CD4-positive, alpha-beta T cell treated with Interleukin-21 for 1 hour (primary cell): Measurements from ENCODE around the gene LRMDA.
"Not testable (repeated sequence)": the region's sequence is repeated elsewhere in the genome, so short reads cannot be mapped to it uniquely, and the experiment has no call there.

Source experiments
- DNase-seq: peaks from one replicate; pipeline ENCODE4 v3.0.0-alpha.2; 2020

Gene LRMDA

DNA sequence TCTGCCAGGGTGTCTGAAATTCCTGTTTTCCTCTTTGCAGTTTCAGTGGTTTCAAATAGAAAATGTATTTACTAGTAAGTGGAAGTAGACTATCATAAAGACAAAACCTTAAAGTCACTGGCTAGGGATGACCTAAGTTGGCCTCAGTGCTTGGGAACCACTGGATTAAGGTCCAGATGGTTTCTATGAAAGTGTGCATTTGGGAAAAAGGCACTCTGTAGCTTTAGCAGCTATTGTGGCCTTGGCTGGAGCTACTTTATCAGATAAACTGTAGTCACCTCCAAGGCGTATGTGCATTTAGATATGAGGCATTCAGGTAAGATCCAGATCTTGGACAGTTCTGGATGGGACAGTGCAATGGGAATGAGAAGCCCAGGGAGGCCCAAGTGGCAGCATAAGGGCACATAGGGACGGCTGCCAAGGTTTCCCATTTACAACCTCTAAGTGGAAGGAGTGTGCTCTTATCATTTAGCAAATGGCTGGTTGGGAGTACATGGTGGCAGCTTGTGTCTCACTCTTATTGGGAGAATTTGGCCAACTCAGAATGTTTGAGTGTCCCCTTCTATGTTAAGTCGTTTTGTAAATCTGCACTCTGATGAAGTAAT lies 185.6 kb downstream of the LRMDA start:
- DNase-seq: no peak

DNA sequence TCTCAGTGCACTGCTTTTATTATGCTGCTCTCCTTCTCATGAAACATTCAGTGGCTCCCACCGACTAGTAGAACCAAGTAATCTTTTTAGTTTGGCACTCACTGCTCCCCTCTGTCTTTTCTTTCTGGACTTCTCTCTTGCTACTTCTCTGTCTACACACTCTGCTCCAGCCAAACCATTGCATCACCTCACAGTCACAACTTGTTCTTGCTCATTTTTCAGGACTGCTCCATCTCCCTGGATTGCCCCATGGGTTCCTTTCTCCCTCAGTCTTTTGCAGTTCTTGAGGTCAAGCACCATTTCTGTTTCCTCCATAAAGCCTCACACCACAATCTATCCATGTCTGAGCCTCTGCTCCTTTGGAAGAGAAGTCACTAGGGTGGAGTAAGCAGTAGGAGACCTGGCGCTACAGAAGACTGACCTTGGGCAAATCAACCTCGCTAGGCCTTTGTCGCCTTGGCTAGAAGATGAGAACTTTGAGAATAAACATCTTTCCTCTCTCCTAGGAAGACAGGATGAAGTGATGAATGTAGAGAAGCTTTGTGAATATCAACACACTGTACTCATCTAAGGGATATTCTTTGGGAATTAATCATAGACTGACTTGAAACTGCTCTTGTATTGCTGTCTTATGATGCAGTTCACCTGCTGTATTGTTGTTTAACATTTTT lies 186.2 kb downstream of the LRMDA start:
- DNase-seq: no peak

DNA sequence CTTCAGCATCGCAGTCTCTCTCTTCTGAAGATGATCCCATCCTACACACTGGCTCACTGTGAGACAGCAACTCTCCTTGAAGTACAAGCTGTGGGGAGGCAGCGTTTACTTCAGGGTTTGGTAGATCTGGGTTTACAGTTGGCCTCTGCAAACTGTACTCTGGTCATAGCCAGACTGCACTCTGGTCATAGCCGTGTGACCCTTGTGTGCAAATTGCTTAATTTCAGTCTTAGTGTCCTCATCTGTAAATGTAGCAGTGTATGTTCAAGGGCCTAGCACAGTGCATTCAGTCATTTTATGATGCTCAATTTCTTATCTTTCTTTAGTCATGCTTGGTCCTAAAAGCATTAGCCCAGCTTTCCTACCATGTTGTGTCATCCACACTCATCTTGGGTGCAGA lies 188.2 kb downstream of the LRMDA start:
- DNase-seq: no peak

DNA sequence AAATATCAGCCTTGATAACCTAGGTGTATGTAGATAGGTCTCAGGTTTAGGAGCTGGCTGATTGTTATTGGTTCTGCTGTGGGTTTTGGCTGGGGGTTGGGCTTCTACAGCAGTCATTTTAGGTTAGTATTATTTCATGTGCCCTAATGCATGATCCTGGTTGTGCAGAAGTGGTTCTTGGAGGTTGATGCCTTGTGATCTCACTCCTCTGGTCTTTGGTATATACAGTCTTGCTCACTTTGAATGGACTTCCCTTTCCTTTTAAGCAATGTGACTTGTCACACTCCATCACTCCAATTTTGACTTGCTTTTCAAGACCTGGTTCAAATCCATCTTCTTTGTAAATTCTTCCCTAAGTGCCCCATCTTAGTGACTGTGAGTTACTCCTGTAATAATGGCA lies 188.9 kb downstream of the LRMDA start:
- DNase-seq: no peak

DNA sequence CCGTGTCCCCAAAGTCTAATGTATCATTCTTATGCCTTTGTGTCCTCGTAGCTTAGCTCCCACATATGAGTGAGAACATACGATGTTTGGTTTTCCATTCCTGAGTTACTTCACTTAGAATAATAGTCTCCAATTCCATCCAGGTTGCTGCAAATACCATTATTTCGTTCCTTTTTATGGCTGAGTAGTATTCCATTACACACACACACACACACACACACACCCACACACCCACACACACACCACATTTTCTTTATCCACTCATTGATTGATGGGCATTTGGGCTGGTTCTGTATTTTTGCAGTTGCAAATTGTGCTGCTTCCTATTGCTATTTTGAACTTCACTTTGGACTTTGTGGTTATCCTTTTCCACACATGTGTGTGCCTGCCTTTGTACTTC lies 189.6 kb downstream of the LRMDA start:
- not testable (repeated sequence) for DNase-seq

DNA sequence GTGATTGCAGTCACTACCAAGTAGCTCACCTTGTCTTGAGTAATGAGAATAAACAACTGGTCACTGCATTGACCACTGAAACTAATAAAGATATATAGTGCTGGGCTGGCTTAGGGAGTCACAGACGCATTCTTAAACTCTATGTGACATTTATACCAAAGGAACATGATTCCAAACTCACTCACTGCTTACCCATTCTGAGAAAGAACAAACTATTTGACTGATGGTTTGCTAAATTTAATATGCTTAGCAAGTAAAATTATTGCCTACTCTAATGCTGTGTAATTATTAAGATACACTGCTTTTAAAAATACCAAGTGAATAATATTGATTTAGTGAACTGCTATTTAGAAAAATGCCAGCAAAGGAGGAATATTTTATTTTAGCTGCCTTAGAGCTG lies 191.1 kb downstream of the LRMDA start:
- DNase-seq: no peak

DNA sequence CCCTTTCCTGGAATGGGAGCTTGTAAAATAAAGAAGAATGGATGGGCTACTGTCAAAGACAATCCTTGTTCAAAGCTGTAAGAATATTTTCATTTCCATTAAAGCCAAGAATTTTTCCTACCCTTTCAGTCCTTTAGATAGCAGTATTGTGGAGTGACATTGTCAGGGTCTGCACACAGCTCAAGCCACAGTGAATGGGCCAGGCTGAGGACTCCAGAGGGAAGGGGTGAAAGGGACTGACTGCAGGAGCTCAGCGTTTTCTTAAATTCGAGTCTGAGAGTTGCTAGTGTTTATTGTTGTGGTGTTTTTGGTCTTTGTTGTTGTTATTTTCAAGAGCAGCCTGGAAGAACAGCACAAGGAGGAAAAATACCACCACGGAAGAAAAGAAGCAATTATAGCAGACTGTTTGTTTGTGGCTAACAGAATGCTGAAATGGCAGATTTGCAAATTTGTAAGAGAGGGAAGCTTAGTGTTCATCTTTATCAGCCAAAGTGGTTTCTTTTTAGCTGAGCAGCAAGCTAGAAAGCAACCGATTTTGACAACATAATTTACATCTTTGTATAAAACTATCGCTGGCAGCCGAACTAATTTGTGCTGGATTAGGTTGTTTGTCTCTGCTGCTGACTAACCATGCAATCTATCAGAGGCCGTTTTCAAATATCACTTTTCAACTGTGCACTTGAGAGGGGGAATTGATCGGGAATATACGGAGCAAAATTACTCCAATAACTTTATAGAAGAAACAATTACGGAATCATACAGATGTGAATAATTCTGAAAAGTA lies 192.1 kb downstream of the LRMDA start:
- DNase-seq: no peak

DNA sequence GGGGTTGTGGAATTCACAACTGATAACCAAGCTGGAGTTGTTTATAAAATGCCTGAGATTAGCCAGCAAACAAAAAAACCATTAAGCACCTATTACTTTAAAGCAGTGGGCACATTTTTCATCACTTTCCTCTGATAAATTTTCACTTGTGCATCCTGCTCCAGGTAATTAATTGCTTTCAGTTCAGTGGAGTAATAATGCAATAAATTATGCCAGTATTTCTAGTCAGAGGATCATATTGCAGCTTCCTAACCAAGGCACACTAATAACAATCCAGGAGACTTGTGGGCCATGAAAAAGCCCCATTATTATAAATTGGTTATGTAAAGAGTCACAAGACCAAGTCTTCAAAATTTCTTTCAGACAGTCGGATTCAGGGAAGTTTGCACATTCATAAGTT lies 193.2 kb downstream of the LRMDA start:
- DNase-seq: no peak

DNA sequence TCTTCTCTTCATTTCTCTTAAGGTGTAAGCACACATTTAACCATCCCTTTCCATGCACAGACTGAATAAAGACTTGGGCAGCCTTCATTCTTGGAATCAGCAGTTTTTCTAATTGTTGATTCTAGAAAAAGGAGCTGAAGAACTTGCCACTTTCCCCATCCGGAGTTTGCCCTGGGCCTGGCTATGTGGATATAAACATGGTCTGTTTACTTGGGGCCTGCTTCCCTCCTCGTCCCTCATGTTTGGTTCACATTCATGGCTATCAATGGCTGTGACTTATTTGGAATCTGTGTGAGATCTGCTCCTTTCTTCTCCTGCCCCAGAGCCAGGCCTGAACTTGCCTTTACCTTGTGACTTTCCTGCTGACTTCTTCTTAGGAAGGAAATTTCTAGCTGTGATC lies 199.3 kb downstream of the LRMDA start:
- no peak for DNase-seq

DNA sequence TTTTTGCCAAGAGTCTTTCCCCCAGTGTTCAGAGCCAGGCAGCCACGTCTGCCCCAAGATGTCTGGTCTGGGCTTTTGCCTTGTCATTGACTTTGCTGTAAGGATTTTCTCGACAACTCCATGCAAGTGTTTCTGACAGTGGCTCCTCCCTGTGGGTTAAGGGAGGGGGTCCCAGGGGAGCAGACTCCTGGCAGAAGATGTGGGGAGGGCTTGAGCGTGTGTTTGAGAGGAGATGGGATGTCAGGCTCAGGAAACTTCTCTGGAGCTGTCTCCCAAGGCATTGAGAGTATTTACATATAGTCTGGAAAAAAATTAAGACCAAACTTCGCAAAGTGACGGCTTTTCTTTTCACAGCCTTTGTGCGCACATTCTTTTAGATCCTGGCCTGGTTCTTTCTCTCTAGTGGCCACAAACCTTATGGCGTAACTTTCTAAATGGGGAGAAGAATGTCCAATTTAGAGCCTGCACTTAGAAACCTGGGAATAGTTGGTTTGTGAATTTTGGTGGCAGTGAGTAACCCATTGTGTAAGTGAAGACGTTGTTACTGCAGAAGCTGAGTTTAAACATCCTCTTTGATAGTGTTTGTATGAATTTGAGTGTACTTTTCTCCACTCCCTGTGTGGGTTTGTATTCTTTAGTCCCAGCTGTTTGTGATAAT lies 201.5 kb downstream of the LRMDA start:
- no peak for DNase-seq

DNA sequence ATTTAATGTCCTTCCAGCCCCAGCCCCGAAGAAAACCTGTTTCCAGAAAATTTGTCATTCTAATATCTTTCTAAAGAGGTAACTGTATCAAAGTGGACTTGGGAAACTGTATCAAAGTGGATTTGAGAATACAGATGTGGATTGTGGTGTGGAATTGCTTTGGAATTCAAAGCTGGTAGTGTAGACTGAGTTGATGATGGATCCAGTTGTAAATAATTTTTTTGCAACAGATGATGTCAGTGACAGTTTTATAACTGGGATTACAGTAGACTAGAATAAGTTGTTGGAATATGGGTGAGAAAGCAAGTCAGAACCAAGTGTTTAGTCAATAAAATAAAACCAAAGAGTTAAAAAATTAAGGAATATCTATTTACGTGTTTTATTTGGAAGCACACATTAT lies 202.1 kb downstream of the LRMDA start:
- DNase-seq: no peak

DNA sequence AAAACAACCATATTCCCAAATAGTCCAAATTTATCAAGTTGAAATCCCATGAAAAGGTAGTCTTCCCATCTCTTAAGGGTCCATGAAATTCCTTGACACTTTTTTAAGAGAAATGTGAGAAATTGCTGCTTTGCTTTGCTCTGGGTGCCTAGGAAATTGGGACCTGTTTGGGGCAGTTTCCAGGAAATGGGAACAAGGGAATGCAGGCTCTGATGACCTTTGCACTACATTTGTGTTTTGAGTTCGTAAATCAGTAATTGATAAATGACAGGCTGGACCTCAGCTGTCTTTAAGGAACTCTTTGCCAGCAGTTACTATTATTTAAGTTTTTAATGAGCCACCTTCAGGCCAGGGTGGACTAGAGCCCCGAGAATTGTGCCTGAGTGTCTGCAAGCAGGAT lies 203.5 kb downstream of the LRMDA start:
- DNase-seq: no peak

DNA sequence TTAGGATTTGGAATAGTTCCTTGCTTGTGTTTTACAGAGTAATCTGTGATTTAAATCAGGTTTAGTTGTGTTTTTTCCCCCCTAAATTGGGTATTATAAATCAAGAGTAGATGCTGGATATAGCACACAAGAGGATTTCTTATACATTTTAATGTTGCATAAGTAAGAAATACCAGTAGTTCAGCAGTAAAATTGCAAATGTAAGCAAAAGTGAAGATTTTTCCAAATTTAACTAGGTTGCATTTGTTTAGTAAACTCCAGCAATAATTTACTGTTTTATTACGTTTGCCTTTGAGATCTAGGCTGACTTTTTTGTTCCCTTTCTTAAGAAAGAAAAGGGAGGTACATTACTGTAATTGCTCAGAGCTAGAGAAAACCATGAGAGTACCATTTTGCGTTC lies 207.3 kb downstream of the LRMDA start:
- no peak for DNase-seq

DNA sequence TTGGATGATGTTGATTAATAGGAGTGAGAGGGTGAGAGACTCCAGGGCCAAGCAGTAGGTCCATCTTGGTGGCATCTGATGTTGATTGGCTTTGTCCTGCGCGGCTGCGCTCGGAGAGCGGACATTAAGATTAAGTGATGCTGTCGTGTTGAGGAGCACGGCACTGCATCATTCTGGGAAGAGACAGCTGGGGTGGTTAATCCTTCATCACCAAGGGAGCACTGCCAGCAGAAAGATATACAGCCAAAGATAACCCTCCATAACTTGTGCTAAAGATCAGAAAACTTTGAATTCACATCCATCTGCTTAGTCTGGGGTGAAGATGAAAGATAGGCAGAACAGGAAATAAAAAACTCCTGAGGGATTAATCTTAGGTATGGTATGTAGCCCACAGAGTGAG lies 208.3 kb downstream of the LRMDA start:
- no peak for DNase-seq

DNA sequence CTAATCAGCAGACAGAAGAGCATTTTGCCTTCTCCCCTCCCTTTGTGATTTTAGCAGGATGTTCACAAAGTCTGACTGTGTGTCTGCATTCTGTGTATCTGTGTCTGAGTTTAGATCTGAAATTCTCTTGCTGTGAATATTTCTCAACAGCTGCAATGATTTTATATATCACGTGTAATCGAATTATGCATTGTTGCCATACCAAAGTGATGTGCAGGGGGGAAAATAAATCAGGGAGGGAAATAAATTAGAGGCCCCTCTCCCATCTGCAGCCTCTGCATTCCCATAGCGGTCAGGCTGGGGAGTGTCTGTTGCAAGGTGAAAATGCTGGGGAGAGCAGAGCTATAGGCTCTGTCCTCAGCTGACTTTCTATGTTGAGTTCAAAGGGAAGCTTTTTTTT lies 209.0 kb downstream of the LRMDA start:
- DNase-seq: no peak

DNA sequence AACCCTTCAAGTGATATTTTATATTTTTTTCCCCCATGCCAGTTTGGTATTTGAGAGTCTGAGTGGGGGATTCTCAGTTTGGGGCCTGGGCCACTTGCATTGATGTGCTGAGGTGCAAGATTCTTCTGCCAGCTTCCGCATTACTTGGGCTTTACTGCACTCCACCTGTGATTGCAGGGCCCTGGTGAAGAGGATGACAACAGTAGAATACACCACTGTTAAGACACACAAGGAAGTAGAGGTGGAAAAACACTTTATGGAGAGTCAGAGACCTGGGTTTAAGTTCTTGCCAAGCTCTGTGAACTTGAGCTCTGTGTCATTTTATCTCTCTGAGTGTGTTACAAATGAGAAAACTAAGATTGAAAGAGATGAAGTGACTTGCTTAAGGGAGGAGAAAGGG lies 209.4 kb downstream of the LRMDA start:
- no peak for DNase-seq

DNA sequence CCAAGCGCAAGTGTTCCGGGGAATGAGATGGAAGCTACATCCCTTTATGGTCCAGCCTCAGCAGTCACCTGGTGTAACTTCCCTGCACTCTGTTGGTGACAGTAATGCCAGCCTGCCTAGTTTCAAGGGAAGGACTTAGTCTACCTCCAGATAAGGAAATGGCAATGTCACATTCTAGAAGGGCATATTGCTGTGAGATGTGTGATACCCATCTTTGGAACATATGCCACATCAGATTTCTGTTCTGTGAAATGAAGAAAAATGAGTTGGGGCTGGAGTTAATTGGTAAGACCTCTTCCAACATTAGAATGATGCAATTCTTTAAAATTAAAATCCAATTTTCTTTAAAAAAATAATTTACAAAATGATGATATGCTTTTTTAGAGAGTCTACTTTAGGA lies 212.0 kb downstream of the LRMDA start:
- DNase-seq: no peak

DNA sequence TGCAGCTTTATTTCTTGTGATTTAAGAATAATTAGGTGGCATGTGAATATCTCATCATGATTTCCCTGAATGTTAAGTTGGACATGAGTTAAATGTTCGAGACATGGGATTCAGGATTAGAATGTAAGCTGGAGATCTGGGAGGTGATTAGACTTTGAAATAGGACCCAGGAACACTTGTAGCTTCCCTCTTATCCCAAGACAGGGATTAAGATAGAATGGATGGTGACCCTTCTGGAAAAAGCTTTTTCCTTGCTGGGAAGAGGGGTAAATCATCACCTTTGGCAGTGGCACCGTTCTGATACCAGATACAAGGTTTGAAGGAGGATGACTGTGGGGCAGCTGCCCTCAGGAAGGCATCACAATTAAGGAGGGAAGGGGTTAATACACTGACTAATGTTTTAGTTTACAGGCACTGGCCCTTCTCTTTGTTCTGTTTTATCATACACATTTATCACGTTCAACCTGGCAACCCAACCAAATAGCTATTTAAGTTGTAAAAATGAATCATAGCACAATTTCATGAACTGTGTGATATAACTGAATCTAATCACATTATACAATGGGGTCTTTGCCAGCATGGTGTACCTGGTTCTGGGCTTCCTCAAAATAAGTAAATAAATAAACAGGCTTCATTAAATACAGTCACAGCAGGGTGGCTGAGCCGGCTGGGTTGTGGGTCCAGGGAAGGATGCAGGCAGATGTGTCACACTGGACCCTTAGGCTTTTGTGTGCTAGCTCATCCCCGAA lies 212.7 kb downstream of the LRMDA start:
- no peak for DNase-seq

DNA sequence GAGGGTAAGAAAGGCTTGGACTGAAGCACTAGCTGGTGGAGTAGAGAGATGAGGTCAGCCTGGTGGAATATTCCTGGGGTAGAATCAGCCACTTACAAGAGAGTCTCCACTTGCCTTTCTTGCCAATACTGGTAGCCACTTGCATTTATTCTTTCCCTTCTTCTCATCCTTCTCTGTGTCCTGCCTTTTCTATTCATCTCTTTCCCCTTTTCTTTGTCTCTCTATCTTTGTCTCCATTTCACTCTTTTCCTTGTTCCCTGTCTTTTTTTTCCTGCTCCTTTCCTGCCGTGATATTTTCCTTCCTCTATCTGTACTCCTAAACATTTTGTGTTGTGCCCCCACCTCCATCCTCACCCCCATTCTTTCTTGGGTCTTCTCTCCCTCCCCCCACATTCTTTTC lies 214.3 kb downstream of the LRMDA start:
- no peak for DNase-seq

DNA sequence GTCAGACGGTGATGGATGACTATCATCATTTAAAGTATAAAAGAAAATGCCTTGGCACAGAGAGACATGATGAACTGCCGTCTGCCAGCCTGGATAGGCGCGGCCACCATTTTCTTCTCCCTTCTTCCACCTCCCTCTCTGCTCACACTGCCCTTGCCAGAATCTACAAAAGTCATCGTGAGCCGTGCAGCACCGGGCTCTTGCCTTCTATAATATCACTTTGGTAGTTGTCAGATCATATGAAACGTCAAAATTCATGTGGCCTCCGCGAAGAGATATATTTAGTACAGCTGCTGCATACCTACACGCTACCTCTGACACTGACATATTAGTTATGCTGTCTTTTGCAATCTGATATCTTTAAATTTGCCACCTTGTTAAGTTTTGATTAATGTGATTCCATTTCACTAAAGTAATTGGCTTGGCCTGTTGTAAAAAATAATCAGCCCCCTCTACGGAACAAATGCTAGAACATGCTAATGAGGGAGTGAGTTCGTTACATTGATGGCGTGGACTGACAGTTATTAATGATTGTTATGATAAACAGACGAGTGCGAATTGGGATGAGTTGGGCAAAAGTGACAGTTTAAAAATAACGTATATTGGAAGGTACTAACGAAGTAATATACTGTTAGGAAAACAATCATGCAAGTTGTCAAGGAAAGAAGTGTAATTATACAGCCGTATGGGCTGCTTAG lies 214.9 kb downstream of the LRMDA start:
- DNase-seq: no peak

DNA sequence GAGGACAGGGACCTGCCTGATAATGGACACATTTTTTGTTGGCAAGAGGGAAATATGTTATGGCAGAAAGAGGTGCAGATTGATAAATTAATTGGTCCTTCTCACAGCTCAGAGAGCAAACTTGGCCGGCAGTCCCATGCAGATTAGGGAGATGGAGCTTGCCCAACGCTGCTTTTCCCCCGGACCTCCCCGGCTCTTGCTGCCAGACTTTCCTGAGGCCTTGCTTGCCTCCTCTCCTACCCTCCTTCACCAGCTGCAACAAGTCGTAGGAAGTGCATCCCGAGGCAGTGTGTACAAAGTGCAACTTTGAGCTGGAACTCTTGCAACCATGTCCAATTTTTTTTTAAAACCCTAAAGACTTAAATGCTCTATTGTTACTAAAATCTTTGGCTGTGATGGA lies 215.5 kb downstream of the LRMDA start:
- DNase-seq: no peak

DNA sequence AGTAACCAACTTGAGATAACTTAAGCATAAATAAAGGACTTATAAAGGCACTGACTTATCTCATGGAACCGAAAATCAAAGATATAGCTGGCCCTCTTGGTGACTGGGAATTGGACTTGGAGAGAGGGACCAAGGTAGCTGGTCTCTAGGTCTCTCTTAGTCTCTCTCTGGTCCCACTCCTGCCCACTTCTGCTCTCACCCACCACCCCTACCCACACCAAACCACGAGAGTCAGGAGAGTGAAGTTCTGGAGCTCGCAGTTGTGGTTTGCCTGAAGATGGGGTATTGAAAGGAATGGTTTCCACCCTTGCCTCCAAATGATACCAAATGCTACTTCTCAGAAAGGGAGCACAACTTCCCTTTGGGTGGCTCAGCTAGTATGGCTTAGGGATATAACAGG lies 216.3 kb downstream of the LRMDA start:
- DNase-seq: no peak

DNA sequence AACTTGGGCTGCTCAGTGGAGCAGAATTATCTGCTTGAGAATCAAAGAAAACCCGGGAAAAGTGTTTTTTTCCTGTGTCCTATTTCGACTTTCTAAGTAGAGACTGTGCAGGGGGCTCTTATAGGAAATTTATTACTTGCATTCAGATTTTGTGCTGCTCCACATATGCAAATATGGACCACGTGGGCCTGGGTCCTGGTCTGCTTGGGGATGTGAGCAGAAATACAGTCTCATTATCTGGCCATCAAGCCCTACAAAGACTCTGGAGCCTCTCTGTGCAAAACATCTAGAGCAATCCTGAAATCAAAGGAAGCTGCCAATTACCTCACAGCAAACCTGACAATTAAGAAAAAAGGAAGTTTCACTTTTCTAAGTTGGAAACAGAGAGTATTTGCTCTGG lies 216.9 kb downstream of the LRMDA start:
- DNase-seq: no peak
